ENCODE data around the gene NOX4.
"Not testable (repeated sequence)": the region's sequence is repeated elsewhere in the genome, so short reads cannot be mapped to it uniquely, and the experiment has no call there.

The NOX4 gene

GRCh38 chr11:89288004-89288403, 203.2 kb downstream of the NOX4 start:
- DNase-seq, result not testable (repeated sequence)

GRCh38 chr11:89286601-89287000, 204.6 kb downstream of the NOX4 start:
- DNase-seq, result not testable (repeated sequence)

- DNase-seq, result not testable (repeated sequence)
These were observed 210.0 kb downstream of the NOX4 start for GRCh38 chr11:89281032-89281677.

GRCh38 chr11:89279176-89279575, 212.0 kb downstream of the NOX4 start:
- no peak for DNase-seq

- no peak for DNase-seq
These were observed 215.2 kb downstream of the NOX4 start for GRCh38 chr11:89275966-89276365.
